ENCODE measurements around the gene ACAD9. TPM values are rescaled to one million over a fixed set of nuclear protein-coding genes. Genes with fewer than 3 reads are reported as not detected.

Gene ACAD9
- polyA plus RNA-seq, 12 donors: 21.3 to 46.4 (median 26.5) TPM; not detected in 1

DNA sequence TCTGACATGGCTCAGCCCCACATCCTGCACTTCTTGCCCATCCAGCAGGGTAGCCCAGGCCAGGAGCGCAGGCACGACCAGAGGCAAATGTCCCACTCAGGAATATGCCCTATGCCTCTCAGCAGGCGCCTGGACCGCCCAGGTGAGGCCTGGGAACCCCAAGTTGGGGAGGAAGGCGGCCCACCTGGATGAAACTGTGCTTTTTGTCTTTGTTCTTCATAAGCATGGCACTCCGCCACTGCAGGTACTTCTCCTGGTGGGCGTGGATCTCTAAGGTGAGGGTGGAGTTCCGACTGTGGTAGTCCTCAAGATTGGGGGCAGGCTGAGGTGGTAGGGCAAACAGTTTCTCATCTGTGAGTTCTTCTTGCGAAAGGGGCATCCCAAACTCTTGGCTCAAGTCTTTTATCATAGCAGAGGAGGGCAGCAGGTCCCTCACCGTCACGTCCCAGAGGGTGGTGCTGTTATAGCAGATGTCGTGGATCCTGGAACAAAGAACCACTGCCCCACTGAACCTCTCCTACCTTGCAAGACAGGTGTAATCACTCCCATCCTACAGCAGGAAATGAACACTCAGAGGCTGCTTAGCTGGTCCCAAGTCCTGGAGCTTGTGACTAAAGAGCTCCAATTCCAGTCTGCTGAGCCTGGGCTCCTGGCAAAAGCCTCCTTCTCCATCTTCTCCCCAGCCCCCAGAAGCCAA is 53.2 kb downstream of the ACAD9 start:
- DNase-seq: no peak

GRCh38 chr3:128933213-128933921 is 53.9 kb downstream of the ACAD9 start:
- DNase-seq: no peak

DNA sequence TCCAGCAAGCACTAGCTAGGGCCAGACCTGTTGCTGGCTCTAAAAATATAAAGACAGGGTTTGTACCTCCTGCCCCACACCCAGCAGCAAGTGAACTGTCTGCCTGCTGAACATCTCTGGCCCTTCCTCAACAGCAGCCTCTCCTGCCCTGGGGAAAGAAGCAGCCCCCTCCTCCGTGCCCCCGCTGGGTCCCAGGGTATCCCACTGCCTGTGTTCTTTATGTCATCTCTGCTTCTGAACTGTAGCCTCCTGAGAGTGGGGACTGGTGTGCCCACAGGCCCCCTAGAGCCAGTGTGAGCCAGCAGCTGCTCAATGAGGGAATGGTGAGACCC is 54.5 kb downstream of the ACAD9 start:
- no peak for DNase-seq

- no peak for DNase-seq
These were observed 56.5 kb downstream of the ACAD9 start for GRCh38 chr3:128935922-128936321.

GRCh38 chr3:128936341-128936740 is 56.9 kb downstream of the ACAD9 start:
- DNase-seq: no peak

DNA sequence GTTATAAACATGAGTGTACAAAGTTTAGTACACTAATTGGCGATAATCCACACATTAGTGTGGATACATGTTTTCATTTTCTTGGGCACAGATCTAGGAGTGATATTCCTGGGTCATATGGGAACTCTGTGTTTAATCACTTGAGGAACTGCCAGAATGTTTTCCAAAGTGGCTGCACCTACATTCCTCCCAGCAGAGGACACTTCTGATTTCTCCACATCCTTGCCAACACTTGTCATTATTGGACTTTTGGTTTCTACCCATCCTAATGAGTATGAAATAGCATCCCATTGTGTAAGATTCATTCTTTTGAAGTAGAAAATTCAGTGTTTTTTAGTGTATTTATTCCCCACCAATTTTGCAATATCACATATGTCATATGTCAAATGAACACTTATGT is 60.8 kb downstream of the ACAD9 start:
- no peak for DNase-seq

DNA sequence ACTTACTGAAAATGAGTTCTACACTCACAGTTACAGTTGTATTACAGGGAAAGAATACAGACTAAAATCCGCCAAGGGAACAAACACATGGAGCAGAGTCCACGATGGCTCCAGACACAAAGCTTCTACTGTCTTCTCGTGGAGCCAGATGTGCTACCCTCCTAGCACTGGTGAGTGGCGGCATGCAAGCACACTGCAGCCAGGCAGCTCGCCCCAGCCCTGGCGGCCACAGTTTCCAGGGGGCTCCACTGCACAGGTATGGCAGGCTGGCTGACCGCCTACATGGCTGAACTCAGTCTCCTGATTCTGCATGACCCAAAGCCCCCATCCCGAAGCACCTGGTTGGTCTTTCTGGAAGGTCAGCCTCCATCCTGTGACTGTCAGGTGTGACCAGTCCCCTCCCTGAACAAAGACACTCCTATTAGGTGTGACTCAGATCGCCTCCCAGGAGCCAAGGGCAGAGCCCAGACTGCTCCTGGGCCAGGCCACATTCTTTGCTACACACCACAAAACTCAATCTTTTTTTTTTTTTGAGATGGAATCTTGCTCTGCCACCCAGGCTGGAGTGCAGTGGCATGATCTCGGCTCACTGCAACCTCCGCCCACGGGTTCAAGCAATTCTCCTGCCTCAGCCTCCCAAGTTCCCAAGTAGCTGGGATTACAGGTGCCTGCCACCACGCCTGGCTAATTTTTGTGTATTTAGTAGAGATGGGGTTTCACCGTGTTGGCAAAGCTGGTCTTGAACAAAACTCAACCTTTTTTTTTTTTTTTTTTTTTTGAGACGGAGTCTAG is 62.9 kb downstream of the ACAD9 start:
- no peak for DNase-seq

- no peak for DNase-seq
These were observed 65.8 kb downstream of the ACAD9 start for GRCh38 chr3:128945041-128945877.

- no peak for DNase-seq
These were observed 66.4 kb downstream of the ACAD9 start for GRCh38 chr3:128945878-128946175.

GRCh38 chr3:128946411-128946810 is 67.0 kb downstream of the ACAD9 start:
- DNase-seq: no peak

- no peak for DNase-seq
These were observed 69.7 kb downstream of the ACAD9 start for GRCh38 chr3:128949158-128949557.

DNA sequence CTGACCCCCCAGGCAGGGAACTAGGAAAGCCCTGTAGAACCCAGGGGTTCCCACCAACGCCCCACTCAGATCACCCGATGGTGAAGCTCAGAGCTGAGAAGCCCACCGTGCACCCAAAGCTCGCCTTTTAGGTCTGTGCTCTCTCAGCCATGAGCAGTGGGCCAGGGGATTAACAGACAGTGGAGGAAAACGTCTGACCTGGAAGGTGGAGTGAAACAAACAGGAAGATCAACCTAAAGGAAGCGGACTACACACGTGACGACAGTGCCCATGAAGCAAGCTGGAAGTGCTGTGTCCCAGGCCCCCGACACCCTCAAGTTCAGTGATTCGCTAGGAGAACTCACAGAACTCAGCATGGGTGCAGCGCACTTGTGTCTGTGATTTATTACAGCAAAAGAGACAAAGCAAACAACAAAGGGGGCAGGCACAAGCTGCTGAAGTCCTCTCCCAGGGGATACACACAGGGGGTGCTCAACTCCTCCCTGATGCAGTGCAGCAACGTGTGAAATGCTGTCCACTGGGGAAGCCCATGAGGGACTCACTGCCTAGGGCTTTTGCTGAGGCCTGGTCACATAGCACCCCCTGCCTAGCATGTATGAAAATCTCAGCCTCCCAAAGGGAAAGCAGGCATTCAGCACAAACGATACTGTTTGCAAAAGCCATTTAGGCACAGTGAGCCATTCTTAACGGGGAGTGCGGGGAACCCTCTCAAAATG is 71.0 kb downstream of the ACAD9 start:
- no peak for DNase-seq

GRCh38 chr3:128956440-128956839 is 77.0 kb downstream of the ACAD9 start:
- no peak for DNase-seq

Other genes starting within 250 kb of the ACAD9 start
- gene RPN1, start 228.8 kb upstream of the ACAD9 start, polyA plus RNA-seq (ENCODE audit: insufficient read length in 12 of 12): 100 to 1,000 TPM in 7 of 12 donors, 10 to 100 TPM in 4, not detected in 1; 90.9 to 132 (median 102) TPM
- 100 to 1,000 TPM in 11 of 12 donors, not detected in 1; 133 to 273 (median 151) TPM for gene RAB7A, start 153.4 kb upstream of the ACAD9 start, polyA plus RNA-seq (ENCODE audit: insufficient read length in 12 of 12)
- 1 to 10 TPM in 7 of 12 donors, under 1 TPM in 3, not detected in 2; 0.42 to 3.9 (median 1.1) TPM for gene CFAP92, start 114.5 kb downstream of the ACAD9 start, polyA plus RNA-seq (ENCODE audit: insufficient read length in 12 of 12)
- gene EFCC1, start 121.7 kb downstream of the ACAD9 start, polyA plus RNA-seq (ENCODE audit: insufficient read length in 12 of 12): 1 to 10 TPM in 7 of 12 donors, under 1 TPM in 3, not detected in 2; 0.78 to 4.5 (median 1.2) TPM
- gene GP9, start 181.2 kb downstream of the ACAD9 start, polyA plus RNA-seq (ENCODE audit: insufficient read length in 12 of 12): under 1 TPM in 9 of 12 donors, not detected in 3; 0.13 to 0.75 (median 0.34) TPM
- 10 to 100 TPM in 1 of 12 donors, 1 to 10 TPM in 10, not detected in 1; 1.1 to 11.2 (median 1.9) TPM for gene RAB43, start 242.2 kb downstream of the ACAD9 start, polyA plus RNA-seq (ENCODE audit: insufficient read length in 12 of 12)

Measured in muscle of arm (tissue), 12 donors.